K562 (cell line): ENCODE measurements around the gene GTF2A1. TPM values are rescaled to one million over a fixed set of nuclear protein-coding genes. Genes with fewer than 3 reads are reported as not detected.

ENCODE experiments used
- ATF1 ChIP-seq, 2 experiments: fragments of 450-650 bp in 1 of 2; IDR thresholded peaks; 2 replicates each; pipeline ENCODE4 v1.6.1; 2016; ENCODE audit warnings: missing compliant biosample characterization in 1 of 2, missing genetic modification characterization in 1 of 2
- ETV1 ChIP-seq: fragments of 450-650 bp; conservative IDR thresholded peaks from 2 replicates; pipeline ENCODE4 v1.6.1; 2016; ENCODE audit warnings: missing genetic modification characterization, control low read depth, low read depth, missing compliant biosample characterization
- EWSR1 ChIP-seq: fragments of 450-650 bp; IDR thresholded peaks from 2 replicates; pipeline ENCODE4 v1.6.1; 2018; ENCODE audit warnings: borderline replicate concordance, mild to moderate bottlenecking, low read depth, moderate library complexity; ENCODE audit not compliant: partially characterized antibody
- MITF ChIP-seq: IDR thresholded peaks from 2 replicates; pipeline ENCODE4 v1.6.1; 2014; ENCODE audit warnings: antibody characterized with exemption
- OTX1 ChIP-seq: fragments of 450-650 bp; formaldehyde crosslinking; IDR thresholded peaks from 2 replicates; pipeline ENCODE4 v1.4.0; 2022; ENCODE audit warnings: mild to moderate bottlenecking
- PKNOX1 ChIP-seq: fragments of 450-650 bp; IDR thresholded peaks from 2 replicates; pipeline ENCODE4 v1.6.1; 2016
- TCF7 ChIP-seq: sonication (generic); IDR thresholded peaks from 2 replicates; pipeline ENCODE4 v1.6.1; 2016; ENCODE audit warnings: antibody characterized with exemption, borderline replicate concordance
- TEAD4 ChIP-seq, 2 experiments: sonication (generic) in 1 of 2; formaldehyde crosslinking in 1 of 2; IDR thresholded peaks; 2 replicates each; pipeline versions ENCODE4 v1.6.1 to v1.8.0; 2012 to 2022; ENCODE audit warnings: borderline replicate concordance in 1 of 2, inconsistent platforms in 1 of 2, low read length in 1 of 2, mild to moderate bottlenecking in 1 of 2, missing genetic modification reagents in 1 of 2
- VEZF1 ChIP-seq: fragments of 200-800 bp; sonication (Bioruptor generic); IDR thresholded peaks from 2 replicates; pipeline ENCODE4 v1.6.1; 2017; ENCODE audit warnings: missing genetic modification characterization, missing compliant biosample characterization
- ZBTB8A ChIP-seq: fragments of 450-650 bp; IDR thresholded peaks from 2 replicates; pipeline ENCODE4 v1.6.1; 2018; ENCODE audit warnings: mild to moderate bottlenecking, moderate library complexity; ENCODE audit not compliant: partially characterized antibody
- ZNF239 ChIP-seq: fragments of 250-450 bp; sonication (Bioruptor Pico); IDR thresholded peaks from 2 replicates; pipeline ENCODE4 v1.4.0; 2020; ENCODE audit warnings: mild to moderate bottlenecking
- ZNF780A ChIP-seq: fragments of 250-450 bp; sonication (Bioruptor Pico); IDR thresholded peaks from 2 replicates; pipeline ENCODE4 v1.5.0; 2021; ENCODE audit warnings: mild to moderate bottlenecking
- polyA plus RNA-seq, 8 experiments: library from polyadenylated mRNA; depleted of rRNA in 4 of 8; stranded (reverse) in 5 of 8; unstranded in 3 of 8; fragments of >200 nt; fragmentation: Nextera tagmentation in 2 of 8; fragmentation: Illumina TruSeq in 1 of 8; extraction: Ambion mirVana in 2 of 8; extraction: Trizol in 1 of 8; gene quantifications; 2 replicates each; pipeline versions ENCODE4 v1.2.1 to v1.2.3, GENCODE V29; 2011 to 2014; ENCODE audit warnings: inconsistent platforms in 1 of 8, missing spikeins in 1 of 8
- total RNA-seq, 7 experiments: library from RNA; depleted of rRNA in 6 of 7; stranded (reverse); fragments of >200 nt in 6 of 7; fragmentation: Illumina TruSeq in 2 of 7; extraction: Trizol in 2 of 7; gene quantifications; 2 replicates each; pipeline versions ENCODE4 v1.2.1 to v1.2.3, GENCODE V29; 2011 to 2021; ENCODE audit warnings: low replicate concordance in 1 of 7

The GTF2A1 gene
- total and polyA plus RNA-seq, 9 of the 15 experiments (the other 6 are each of a cell fraction or from before 2014, with no cell fraction given) = 3.4 to 22.8 (median 14.7) TPM

GRCh38 chr14:81162941-81163340 is 57.8 kb downstream of the GTF2A1 start (continued):
- TF ChIP-seq ATF1 (CRISPR knock-in tag; IDR thresholded peaks at IDR 0.05) (no peak), ATF1 (tag; IDR thresholded peaks at IDR 0.05) (0 out of 2 replicates have a peak, but pooled peaks have one; percentile 33), VEZF1 (CRISPR knock-in tag) (peak; percentile 43; the same call in 1 of the 2 replicates), ETV1 (no peak), TCF7 (peak; percentile 68; the same call in 1 of the 2 replicates), OTX1 (no peak), MITF (0 out of 2 replicates have a peak, but pooled peaks have one; percentile 65), EWSR1 (no peak), ZNF780A (CRISPR knock-in tag) (no peak), ZBTB8A (no peak), PKNOX1 (0 out of 2 replicates have a peak, but pooled peaks have one; percentile 9), TEAD4 (IDR thresholded peaks at IDR 0.05; ENCODE audit: low read length) (peak; percentile 41; the same call in 1 of the 2 replicates), TEAD4 (CRISPR knock-in tag; IDR thresholded peaks at IDR 0.05; ENCODE audit: borderline replicate concordance) (no peak), ZNF239 (CRISPR knock-in tag) (peak; percentile 5; the same call in 1 of the 2 replicates)
